Germinal center (tissue), 1 donor: ENCODE data around the gene HECA.

ENCODE experiments used
- DNase-seq: peaks from one replicate; pipeline ENCODE4 v3.0.0; 2012; ENCODE audit warnings: mixed read lengths, low spot score

HECA gene

GRCh38 chr6:139161169-139161568 is 26.3 kb downstream of the HECA start:
- no peak for DNase-seq

- peak; percentile 60 for DNase-seq
Observed at GRCh38 chr6:139161817-139162284, 27.0 kb downstream of the HECA start.

GRCh38 chr6:139164001-139164400 is 29.1 kb downstream of the HECA start:
- DNase-seq, result no peak

GRCh38 chr6:139165324-139165723 is 30.4 kb downstream of the HECA start:
- DNase-seq, result no peak

- no peak for DNase-seq
Observed at GRCh38 chr6:139166238-139166955, 31.5 kb downstream of the HECA start.

GRCh38 chr6:139166956-139167313 is 32.1 kb downstream of the HECA start:
- DNase-seq, result no peak

GRCh38 chr6:139172151-139172550 is 37.3 kb downstream of the HECA start:
- no peak for DNase-seq

GRCh38 chr6:139172567-139172966 is 37.7 kb downstream of the HECA start:
- no peak for DNase-seq

- no peak for DNase-seq
Observed at GRCh38 chr6:139173172-139173571, 38.3 kb downstream of the HECA start.

- DNase-seq, result no peak
Observed at GRCh38 chr6:139173822-139174221, 38.9 kb downstream of the HECA start.

- no peak for DNase-seq
Observed at GRCh38 chr6:139174961-139175360, 40.1 kb downstream of the HECA start.

GRCh38 chr6:139175389-139175948 is 40.6 kb downstream of the HECA start:
- peak; percentile 6 for DNase-seq

- no peak for DNase-seq
Observed at GRCh38 chr6:139181236-139181635, 46.4 kb downstream of the HECA start.

- no peak for DNase-seq
Observed at GRCh38 chr6:139184047-139184446, 49.2 kb downstream of the HECA start.

- no peak for DNase-seq
Observed at GRCh38 chr6:139184459-139184858, 49.6 kb downstream of the HECA start.

GRCh38 chr6:139186242-139186641 is 51.4 kb downstream of the HECA start:
- no peak for DNase-seq

GRCh38 chr6:139186692-139187091 is 51.8 kb downstream of the HECA start:
- no peak for DNase-seq

GRCh38 chr6:139187489-139187888 is 52.6 kb downstream of the HECA start:
- DNase-seq, result no peak

GRCh38 chr6:139189665-139190064 is 54.8 kb downstream of the HECA start:
- no peak for DNase-seq

- DNase-seq, result no peak
Observed at GRCh38 chr6:139194740-139195139, 59.9 kb downstream of the HECA start.

GRCh38 chr6:139198529-139199288 is 63.8 kb downstream of the HECA start:
- DNase-seq, result no peak

- no peak for DNase-seq
Observed at GRCh38 chr6:139201378-139201777, 66.5 kb downstream of the HECA start.

GRCh38 chr6:139204978-139205377 is 70.1 kb downstream of the HECA start:
- DNase-seq, result no peak
